ENCODE data around the gene ANKS1B.
"Not testable (repeated sequence)": the region's sequence is repeated elsewhere in the genome, so short reads cannot be mapped to it uniquely, and the experiment has no call there.

The ANKS1B gene

DNA sequence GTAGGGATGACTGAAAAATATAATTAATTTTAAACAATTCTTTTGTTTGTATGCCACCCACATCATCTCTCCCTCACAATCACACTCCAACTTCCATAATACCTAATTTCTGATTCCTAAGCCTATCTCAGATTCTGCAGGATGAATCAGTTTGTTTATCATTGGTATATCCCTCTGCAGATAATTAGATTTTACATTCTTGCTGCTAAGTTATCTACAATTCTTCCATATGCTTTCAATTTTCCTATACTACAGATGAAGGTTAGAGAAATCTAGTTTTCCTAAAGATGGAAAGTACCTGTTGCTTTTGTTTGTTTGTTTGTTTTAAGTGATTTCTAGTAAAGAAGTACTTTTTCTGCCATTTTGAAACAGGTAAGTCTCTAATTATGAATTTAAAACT, 105.3 kb downstream of the ANKS1B start:
- no peak for DNase-seq (ENCODE audit: low read depth in 2 of 2, low spot score in 1 of 2)

DNA sequence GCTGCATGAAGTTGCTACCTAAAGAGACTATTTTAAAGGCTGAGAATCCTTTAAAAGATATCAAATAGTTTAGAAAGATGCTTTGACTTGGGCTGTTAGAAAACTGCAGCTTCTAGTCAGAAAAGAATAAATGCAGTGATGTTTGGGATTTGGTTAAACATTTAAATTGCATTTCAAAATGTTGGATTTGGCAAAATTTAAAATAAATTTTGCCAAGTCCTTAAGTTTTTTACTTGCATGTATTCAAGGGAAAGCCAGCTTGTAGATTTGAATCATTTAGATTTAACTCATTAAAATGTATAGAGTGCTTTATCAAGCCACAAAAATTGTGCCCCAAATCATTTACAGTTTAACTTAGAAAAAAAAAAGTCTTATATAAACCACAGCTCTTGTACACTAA, 109.7 kb downstream of the ANKS1B start:
- DNase-seq (ENCODE audit: low read depth in 2 of 2, low spot score in 1 of 2) = no peak

DNA sequence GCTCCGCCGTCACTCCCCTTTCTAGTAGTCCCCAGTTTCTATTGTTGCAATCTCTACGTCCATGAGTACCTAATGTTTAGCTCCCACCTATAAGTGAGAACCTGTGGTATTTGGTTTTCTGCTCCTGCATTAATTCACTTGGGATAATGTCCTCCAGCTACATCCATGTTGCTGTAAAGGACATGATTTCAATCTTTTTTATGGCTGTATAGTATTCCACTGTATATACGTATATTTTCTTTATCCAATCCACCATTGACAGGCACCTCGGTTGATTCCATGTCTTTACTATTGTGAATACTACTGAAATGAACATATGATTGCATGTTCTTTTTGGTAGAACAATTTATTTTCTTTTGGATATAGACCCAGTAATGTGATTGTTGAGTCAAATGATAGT, 114.7 kb downstream of the ANKS1B start:
- DNase-seq (ENCODE audit: low read depth in 2 of 2, low spot score in 1 of 2) = no peak

DNA sequence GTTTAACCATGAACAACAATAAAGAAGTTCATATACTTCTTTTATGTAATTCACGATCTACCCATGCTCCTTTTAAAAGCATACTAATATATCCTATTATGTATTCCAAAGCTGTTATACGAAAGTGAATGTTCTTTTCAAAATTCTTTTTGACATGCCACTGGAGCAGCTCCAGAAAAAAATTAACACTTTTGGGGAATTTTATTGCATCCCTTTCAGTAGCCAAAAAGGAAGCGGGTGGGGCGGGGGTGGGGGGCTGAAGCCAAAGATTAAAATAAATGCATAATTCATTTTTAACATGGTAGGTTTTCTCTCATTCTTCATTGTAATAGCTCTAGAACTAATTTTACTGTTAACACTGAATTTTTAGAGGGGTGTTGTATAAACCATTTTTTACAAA, 123.0 kb downstream of the ANKS1B start:
- no peak for DNase-seq (ENCODE audit: low read depth in 2 of 2, low spot score in 1 of 2)

DNA sequence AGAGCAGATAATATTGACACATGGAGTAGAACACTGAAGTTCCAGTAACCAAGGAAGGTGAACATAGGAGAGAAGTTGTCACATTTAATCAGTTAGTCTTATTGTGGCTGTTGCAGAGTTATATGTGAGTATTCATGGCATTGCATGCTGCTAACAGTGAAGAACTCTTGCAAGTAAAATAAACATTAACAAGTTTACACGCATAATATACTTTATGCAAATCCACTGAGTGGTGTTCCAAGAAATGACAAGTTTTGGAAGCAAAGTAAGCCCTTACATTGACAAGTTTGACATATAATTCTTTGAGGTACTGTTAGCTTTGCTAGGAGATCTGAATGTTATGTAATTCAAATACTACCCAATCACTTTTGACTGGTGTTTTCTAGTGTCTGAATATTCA, 125.6 kb downstream of the ANKS1B start:
- no peak for DNase-seq (ENCODE audit: low read depth in 2 of 2, low spot score in 1 of 2)

DNA sequence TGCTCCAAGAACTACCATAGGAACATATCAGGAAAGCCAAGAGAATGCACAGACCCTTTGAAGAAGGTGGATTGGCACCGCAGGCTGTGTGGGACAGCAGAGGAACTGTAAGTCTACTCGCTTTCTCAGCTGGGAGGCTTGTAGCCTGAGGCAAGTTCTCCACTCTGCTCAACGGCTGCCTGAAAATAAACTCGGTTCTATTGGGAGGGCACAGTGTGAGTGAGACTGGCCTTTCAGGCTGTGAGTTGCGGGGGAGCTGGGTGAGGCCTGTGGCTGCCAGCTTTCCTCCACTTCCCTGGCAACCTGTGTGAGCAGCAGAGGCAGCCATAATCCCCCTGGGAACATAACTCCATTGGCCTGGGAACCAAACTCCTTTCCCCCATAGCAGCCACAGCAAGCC, 132.1 kb downstream of the ANKS1B start:
- no peak for DNase-seq (ENCODE audit: low read depth in 2 of 2, low spot score in 1 of 2)

DNA sequence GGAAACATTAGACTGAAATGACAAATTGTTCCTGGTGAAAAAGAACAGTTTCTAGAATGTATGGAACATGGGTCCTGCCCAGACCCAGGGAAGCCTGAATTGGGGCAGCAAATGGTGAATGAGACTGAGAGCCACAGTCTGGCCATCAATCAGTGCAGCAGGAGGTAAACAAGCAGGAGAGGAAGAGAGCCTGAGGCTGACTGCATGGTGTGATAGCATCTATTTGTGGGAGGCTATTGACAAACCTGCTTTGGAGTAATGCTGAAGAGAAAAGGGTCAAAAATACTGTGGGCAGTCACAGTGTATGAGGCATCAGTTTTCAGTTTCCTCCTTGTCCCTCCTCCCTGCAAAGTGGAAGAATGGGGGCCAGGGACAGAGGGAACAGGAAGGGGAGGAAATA, 136.8 kb downstream of the ANKS1B start:
- DNase-seq (ENCODE audit: low read depth in 2 of 2, low spot score in 1 of 2) = no peak

DNA sequence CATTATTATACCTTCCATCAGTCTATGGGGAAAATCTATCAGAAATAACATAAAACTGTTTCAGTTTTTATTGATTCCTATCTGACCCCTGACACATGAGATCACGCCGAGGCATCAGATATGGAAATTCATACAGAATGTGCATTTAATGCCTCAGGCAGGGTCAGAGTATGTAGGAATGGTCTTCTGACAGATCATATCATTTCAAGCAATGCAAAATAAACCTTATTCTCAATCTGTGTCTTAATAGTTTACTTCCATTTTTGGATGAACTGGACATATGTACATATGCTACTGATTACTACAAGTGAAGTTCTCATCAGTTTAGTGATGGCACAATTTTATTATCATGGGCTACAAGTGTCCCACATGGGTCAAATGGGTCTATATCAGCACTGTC, 150.0 kb downstream of the ANKS1B start:
- DNase-seq (ENCODE audit: low read depth in 2 of 2, low spot score in 1 of 2) = no peak

DNA sequence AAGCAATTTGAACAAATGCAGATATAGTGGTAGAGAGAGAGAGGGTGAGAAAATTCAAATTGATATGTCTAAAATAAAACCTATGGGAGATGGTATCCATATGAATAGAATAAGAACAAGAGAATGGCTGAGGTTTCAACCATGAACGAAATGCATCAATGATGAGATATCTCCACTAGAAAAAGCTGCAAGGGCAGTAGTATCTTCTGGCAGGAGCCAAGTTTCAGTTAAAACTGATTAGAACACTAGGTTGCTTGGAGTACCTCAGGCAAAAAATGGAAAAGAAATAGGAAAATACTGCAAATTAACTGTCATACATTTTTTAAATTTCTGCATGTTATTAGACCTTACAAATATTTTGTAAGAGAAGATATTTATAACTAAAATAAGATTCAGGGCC, 151.3 kb downstream of the ANKS1B start:
- DNase-seq (ENCODE audit: low read depth in 2 of 2, low spot score in 1 of 2) = no peak

DNA sequence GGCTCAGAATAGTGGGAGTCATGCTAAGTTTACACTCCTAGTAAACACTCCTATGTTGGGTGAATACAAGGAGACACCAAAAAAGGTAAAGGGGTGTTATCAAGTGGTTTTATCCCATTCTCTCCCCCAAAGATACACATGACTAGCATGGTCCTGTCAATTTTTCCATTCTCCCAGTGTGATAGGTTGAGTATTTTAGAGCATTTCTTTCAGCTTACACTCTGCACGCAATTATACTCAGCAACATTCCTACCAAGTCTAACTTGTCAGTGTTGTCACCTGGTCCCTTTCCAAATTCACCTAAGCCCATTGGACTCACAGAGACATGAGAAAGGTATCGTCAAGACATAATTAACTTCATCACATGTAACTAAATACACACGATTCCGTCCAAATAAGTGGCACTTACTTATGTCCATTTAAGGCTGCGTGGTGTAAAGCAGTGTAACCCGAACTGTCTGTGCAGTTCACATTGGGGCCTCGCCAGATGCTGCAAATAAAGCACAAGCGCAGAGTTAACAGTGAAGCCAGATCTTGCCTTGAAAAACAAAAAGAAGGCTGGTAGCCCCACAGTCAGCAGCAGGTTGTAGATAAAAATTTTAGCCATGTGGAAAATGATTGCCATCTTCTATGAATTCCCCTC, 159.7 kb downstream of the ANKS1B start:
- no peak for DNase-seq (ENCODE audit: low read depth in 2 of 2, low spot score in 1 of 2)

DNA sequence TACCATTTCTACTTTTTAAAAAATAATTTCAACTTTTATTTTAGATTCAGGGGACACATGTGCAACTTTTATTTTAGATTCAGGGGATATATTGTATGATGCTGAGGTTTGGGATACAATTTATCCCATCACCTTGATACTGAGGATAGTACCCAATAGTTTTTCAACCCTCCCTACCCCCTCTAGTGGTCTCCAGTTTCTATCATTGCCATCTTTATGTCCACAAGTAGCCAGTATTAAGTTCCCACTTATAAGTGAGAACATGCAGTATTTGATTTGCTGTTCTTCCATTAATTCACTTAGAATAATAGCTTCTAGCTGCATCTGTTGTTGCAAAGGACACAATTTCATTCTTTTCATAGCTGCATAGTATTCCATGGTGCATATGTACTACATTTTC, 162.5 kb downstream of the ANKS1B start:
- no peak for DNase-seq (ENCODE audit: low read depth in 2 of 2, low spot score in 1 of 2)

DNA sequence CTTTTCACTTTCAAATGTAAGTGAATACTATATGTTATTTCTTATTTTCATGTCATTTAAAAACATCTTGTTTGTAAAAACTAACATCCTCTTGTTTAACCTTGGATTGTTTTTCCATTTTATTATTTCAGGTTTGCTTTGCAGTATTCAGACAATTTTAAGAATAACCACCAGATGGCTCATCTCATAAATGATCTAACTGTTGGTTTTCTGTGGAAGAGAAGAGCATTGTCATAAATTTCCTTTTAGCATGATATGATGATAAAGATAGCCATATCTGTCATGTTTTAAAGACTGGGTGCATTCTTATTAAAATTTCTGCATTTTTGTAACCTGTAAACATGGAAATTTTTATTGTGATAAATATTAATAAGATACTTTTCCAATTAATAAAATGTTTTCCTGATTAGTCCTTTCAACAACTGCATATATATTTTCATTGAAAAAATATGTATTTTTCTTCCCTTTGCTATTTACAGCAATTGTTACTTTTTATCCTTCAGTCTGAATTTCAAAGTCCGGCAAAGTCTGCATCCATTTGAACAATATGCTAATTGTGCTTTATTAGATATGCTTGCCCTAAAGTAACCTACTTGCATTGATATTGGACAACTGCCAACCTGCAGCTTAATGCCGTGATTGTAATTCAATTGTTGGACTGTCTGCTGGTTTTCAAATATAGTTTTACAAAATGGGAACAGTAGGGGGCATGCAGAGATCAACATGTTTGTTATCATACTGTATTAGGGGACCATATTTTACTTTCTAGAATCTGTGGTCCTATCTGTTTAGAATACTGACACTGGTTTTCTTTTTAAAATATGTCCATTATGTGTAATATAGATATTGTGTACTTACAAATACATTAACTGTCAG, 173.8 kb downstream of the ANKS1B start:
- DNase-seq (ENCODE audit: low read depth in 2 of 2, low spot score in 1 of 2) = no peak

DNA sequence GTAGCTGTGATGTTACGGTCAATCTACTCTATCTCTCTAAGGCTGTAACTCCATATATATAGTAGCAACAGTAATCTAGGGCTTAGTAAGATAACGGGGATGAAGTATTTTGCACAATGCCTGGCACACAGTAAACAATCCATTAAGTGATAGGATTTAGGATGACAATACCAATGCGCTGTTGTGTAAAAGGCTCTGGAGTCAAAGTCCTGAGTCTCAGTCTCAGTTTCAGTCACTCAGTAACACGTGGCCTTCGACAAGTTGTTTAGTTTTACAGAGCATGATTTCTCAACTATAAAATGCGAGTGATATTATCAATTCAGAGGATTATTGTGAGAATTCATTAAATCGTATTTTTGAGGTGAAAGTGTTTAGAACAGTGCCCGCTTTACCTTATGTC, 174.8 kb downstream of the ANKS1B start:
- DNase-seq (ENCODE audit: low read depth in 2 of 2, low spot score in 1 of 2) = no peak

DNA sequence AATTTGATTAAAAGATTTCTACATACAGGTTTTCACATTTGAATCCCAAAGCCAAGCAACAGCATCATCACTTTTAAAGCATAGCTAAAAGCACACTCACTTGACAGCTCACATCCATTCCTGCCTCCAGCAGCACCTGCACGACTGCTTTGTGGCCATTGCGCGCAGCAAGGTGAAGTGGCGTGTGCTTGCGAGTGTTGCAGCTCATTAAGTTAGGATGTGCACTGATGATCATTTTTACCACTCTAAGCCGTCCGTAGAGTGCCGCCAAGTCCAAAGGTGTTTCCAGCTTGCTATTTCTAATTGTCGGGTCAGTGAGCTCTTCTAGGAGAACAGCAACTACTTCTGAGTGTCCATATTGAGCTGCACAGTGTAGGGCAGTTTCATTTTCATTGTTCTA, 178.4 kb downstream of the ANKS1B start:
- DNase-seq (ENCODE audit: low read depth in 2 of 2, low spot score in 1 of 2) = no peak

DNA sequence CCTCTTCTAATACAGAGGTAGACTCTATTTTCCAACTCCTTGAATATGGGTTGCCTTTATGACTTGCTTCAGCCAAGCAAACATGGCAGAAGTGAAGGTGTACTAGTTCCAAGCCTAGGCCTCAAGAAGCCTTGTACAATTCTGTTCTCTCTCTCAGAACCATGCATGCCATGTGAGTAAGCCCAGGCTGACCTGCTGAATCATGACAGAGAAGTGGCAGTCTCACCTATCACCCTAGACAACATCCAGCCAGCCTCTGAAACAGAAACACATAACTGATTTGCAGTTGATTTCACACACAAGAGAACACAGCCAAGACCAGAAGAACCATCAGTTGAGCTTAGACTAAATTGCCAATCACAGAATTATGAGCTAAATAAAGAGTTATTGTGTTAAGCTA, 180.0 kb downstream of the ANKS1B start:
- no peak for DNase-seq (ENCODE audit: low read depth in 2 of 2, low spot score in 1 of 2)

DNA sequence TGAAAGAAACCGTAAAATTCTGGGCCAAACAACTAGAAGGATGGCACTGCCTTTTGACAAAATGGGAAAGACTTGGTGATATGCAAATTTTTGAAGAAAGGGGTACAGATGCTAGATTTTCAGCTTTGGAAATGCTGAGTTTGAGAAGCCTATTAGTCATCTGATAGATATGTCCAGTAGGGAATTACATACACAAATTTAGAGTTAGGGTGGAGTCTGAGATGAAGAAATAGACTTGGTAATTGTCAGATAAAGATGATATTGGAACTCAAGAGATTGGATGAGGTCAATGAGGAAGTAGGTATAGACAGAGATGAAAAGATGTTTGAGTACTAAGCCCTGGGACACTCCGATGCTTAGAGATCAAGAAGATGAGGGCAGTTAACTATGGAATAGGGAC, 184.1 kb downstream of the ANKS1B start:
- DNase-seq (ENCODE audit: low read depth in 2 of 2, low spot score in 1 of 2) = no peak

DNA sequence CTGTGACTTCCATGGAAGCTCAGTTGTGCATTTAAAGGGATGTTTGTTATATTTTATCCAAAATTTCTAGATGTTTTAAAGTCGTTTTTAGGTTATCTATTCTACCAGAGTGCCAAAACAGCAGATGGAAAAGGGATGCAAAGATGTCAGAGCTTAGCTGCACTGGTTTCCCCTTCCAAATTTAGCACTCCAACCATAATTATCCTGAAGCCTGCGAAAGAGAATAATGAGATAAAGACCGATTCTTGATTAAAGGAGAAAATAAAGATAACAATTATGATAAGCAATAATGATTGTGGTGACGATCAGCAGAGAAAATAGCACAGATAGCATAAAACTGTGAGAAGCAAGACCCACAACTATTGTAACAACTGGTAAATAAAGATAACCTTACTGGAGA, 186.8 kb downstream of the ANKS1B start:
- DNase-seq (ENCODE audit: low read depth in 2 of 2, low spot score in 1 of 2) = not testable (repeated sequence)

DNA sequence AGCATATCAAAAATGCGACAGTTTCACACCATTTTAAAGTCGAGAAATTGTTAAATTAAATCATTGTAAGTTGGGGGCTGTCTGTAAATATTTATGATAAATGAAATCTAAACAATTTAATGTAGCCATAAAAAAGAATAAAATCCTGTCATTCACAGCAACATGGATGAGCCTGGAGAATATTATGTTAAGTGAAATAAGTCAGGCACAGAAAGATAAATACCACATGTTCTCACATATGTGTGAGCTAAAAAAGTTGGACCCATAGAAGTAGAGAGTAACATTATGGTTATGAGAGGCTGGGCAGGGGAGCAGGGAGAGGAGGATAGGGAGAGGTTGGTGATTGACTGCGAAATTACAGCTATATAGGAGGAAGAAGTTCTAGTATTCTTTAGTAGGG, 201.3 kb downstream of the ANKS1B start:
- no peak for DNase-seq (ENCODE audit: low read depth in 2 of 2, low spot score in 1 of 2)

DNA sequence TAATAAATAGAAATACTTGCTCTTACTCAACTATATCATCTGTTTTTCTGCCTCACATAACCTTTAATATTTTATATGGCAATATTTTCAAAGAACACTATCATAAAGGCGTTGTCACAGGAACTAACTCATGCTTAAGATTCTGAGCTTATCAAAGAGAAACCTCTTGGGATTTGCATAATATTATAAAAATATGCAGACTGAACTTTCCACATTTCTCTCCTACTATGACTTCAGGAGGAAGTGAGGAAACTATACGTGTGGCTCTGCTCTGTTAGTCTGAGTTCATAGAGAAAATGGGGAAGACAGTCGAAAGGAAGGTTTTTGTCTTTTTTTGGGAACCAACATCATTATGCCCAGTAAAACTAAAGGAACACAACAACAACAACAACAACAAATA, 212.5 kb downstream of the ANKS1B start:
- no peak for DNase-seq (ENCODE audit: low read depth in 2 of 2, low spot score in 1 of 2)

DNA sequence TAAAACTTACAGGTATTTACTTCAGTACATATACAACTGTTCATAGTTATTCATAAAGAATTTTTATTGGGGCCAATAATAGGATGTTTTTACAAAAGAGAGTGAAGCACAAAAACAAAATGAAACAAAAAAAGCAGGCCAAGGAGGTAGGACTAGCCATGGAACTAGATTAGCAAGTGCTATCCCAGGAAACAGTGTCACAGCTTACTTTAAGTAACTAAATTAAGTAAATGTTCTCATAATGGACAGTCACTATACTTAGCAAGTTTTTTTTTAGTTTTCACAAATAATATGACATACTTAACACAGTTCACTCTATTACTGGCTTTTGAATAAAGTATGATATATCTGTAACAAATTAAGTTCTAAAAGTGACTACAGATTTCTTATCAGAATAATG, 213.1 kb downstream of the ANKS1B start:
- DNase-seq (ENCODE audit: low read depth in 2 of 2, low spot score in 1 of 2) = no peak

DNA sequence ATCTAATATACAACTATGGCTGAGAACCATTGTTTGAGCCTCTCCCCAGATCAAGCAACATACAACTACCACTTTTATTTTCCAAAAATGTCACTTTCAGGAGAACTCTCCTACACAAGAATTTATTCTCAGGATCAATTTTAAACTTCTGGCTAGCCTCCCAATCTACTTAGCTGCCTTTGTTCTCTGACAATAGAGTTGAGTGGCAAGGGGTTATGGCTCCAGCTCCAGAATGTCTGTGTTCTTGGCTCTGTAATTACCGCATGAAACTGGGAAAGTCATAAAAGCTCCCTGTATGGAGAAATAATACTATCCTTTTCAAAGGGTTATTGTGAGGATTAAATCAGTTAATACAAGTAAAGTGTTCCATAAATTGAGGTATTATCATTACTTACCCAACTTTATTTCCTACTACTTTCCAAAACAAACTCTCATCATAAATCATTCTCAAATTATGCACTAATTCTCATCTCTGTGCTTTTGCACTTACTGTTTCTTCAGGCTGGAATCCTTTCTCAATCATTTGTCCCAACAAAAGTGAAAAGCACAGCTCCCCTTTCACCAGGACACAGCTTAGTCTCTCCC, 215.2 kb downstream of the ANKS1B start:
- DNase-seq (ENCODE audit: low read depth in 2 of 2, low spot score in 1 of 2) = no peak

DNA sequence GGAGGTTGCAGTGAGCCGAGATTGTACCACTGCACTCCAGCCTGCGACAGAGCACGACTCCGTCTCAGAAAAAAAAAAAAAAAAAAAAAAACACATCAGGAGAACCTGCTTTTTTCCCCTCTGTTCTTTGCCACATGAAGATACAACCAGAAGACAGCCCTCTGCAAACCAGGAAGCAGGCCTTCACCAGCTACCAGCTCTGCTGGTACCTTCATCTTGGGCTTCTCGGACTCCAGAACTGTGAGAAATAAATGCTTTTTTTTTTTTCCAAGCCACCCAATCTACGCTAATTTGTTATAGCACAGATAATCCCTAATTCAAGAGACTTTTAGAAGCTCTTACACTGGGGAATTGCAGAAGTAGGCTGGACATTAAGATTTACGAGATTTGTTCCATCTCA, 216.0 kb downstream of the ANKS1B start:
- DNase-seq (ENCODE audit: low read depth in 2 of 2, low spot score in 1 of 2) = no peak

DNA sequence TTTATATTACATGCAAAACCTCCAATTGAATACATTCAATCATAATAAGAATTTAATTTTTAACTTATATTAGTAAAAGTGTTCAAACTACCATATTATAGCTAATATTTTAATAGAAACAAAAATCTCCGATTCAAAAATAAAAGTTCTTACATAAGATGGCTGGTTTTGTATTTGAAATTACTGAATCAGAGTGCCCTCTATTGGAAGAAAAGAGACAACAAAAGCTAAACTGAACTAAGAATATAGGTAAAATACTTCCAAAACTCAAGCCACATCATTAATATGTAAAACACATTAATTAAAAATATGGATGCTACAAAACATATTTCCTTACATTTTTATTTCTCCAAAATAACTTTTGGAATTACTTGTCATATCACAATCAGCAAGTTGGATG, 216.9 kb downstream of the ANKS1B start:
- DNase-seq (ENCODE audit: low read depth in 2 of 2, low spot score in 1 of 2) = no peak
